GM23338 (cell line): Measurements from ENCODE around the gene GRSF1.
"Not testable (repeated sequence)": the region's sequence is repeated elsewhere in the genome, so short reads cannot be mapped to it uniquely, and the experiment has no call there.

Source experiments
- CTCF ChIP-seq, 2 experiments: fragments of 200-600 bp in 1 of 2; sonication (generic) in 1 of 2; conservative IDR thresholded peaks; 2 replicates each; pipeline versions ENCODE4 v1.5.1 to v1.6.1; 2016 to 2017; ENCODE audit warnings: antibody characterized with exemption in 2 of 2, low read depth in 2 of 2, mild to moderate bottlenecking in 2 of 2, moderate library complexity in 1 of 2
- EZH2phosphoT487 ChIP-seq: fragments of 200-600 bp; sonication (generic); IDR thresholded peaks from one replicate; pipeline ENCODE4 v1.8.1; 2018; ENCODE audit warnings: antibody characterized with exemption; ENCODE audit not compliant: unreplicated experiment
- POLR2AphosphoS5 ChIP-seq: IDR thresholded peaks from 2 replicates; pipeline ENCODE4 v1.6.1; 2016; ENCODE audit warnings: antibody characterized with exemption, low read depth
- ZNF331 ChIP-seq: fragments of 250-450 bp; sonication (Bioruptor Pico); IDR thresholded peaks from 2 replicates; pipeline ENCODE4 v1.5.0; 2020; ENCODE audit warnings: low read depth, mild to moderate bottlenecking, moderate library complexity

- not testable (repeated sequence) for TF ChIP-seq CTCF (conservative IDR thresholded peaks at IDR 0.05; ENCODE audit: low read depth in 2 of 2); EZH2phosphoT487; ZNF331 (CRISPR knock-in tag); POLR2AphosphoS5
Observed at GRCh38 chr4:70840137-70840536, 447 bp upstream of the GRSF1 start.
